Measurements from ENCODE around the gene ZNF425.
"Not testable (repeated sequence)": the region's sequence is repeated elsewhere in the genome, so short reads cannot be mapped to it uniquely, and the experiment has no call there.

The ZNF425 gene

GRCh38 chr7:149071641-149072437 lies 54.3 kb downstream of the ZNF425 start:
- intact Hi-C loops (cut with DNase I; ENCODE audit: low total_unique reads) = no loop called here

GRCh38 chr7:149071182-149071635 lies 54.9 kb downstream of the ZNF425 start:
- H3K36me3 ChIP-seq = peaks cover 24 to 60% (median 41%) of the 10 kb centered on the region in 3 donors
- no peak for DNase-seq
- no peaks in the 10 kb centered on the region for H3K4me1 ChIP-seq
- intact Hi-C loops (cut with DNase I; ENCODE audit: low total_unique reads) = no loop called here
- H3K9me3 ChIP-seq = no peaks in the 10 kb centered on the region
- TF ChIP-seq, protein P1, sequence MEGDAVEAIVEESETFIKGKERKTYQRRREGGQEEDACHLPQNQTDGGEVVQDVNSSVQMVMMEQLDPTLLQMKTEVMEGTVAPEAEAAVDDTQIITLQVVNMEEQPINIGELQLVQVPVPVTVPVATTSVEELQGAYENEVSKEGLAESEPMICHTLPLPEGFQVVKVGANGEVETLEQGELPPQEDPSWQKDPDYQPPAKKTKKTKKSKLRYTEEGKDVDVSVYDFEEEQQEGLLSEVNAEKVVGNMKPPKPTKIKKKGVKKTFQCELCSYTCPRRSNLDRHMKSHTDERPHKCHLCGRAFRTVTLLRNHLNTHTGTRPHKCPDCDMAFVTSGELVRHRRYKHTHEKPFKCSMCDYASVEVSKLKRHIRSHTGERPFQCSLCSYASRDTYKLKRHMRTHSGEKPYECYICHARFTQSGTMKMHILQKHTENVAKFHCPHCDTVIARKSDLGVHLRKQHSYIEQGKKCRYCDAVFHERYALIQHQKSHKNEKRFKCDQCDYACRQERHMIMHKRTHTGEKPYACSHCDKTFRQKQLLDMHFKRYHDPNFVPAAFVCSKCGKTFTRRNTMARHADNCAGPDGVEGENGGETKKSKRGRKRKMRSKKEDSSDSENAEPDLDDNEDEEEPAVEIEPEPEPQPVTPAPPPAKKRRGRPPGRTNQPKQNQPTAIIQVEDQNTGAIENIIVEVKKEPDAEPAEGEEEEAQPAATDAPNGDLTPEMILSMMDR (IDR thresholded peaks at IDR 0.05) = no peak
- no peak overlapping the region for H3K27ac ChIP-seq
- no peak overlapping the region for H3K4me3 ChIP-seq
- no peaks in the 10 kb centered on the region for H3K27me3 ChIP-seq

More at GRCh38 chr7:149071641-149072437, 54.3 kb downstream of the ZNF425 start:
- DNase-seq = no peak
- H3K9me3 ChIP-seq = no peaks in the 10 kb centered on the region
- H3K4me1 ChIP-seq = no peaks in the 10 kb centered on the region
- TF ChIP-seq, protein P1 (IDR thresholded peaks at IDR 0.05) = no peak
- H3K4me3 ChIP-seq = no peak overlapping the region
- H3K27ac ChIP-seq = no peak overlapping the region
- peaks cover 24 to 65% (median 41%) of the 10 kb centered on the region in 3 donors for H3K36me3 ChIP-seq
- no peaks in the 10 kb centered on the region for H3K27me3 ChIP-seq

DNA sequence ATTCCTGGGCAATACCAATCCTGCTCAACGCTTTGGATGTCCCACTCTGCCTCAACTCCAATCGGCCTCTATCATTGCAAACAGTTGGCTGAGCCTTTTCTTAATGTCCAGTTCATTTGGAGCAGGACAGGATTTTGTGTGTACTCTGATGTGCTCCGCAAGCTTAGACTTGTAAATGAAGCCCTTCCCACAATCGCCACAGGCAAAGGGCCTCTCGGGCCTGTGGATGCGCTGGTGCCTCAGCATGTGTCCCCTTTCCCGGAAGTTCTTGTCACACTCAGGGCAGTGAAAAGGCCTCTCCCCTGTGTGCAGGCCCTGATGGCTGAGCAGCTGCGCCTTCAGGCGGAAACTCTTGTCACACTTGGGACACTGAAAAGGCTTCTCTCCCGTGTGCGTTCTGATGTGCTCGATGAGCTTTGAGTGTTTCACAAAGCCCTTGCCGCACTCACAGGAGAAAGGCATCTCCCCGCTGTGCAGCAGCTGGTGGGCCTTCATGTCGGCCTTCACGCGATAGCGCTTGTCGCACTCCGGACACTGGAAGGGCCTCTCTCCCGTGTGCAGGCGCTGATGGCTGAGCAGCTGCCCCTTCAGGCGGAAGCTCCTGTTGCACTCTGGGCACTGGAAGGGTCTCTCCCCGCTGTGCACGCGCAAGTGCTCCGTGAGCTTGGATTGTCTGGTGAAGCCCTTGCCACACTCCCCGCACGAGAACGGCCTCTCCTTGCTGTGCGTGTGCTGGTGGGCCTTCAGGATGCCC lies 55.6 kb downstream of the ZNF425 start:
- TF ChIP-seq, protein P1 (IDR thresholded peaks at IDR 0.05) = no peak
- Histone ChIP-seq H3K9me3 (no peaks in the 10 kb centered on the region), H3K27ac (no peak overlapping the region), H3K27me3 (no peaks in the 10 kb centered on the region), H3K36me3 (peaks cover 24 to 60% (median 41%) of the 10 kb centered on the region in 3 donors), H3K4me1 (no peaks in the 10 kb centered on the region), H3K4me3 (no peak overlapping the region)
- intact Hi-C loops (cut with DNase I; ENCODE audit: low total_unique reads) = no loop called here
- no peak for DNase-seq

GRCh38 chr7:149067869-149068268 lies 58.3 kb downstream of the ZNF425 start:
- Histone ChIP-seq H3K4me3 (no peak overlapping the region), H3K27me3 (no peaks in the 10 kb centered on the region), H3K9me3 (no peaks in the 10 kb centered on the region), H3K36me3 (peaks cover 24 to 46% (median 35%) of the 10 kb centered on the region in 3 donors), H3K27ac (no peak overlapping the region), H3K4me1 (peaks cover 0 to 4% (median 0%) of the 10 kb centered on the region in 4 donors)
- TF ChIP-seq, protein P1 (IDR thresholded peaks at IDR 0.05) = no peak
- intact Hi-C loops (cut with DNase I; ENCODE audit: low total_unique reads) = no loop called here
- no peak for DNase-seq

GRCh38 chr7:149063476-149063875 lies 62.6 kb downstream of the ZNF425 start:
- Histone ChIP-seq H3K4me1 (peaks cover 0 to 4% (median 0%) of the 10 kb centered on the region in 4 donors), H3K9me3 (no peaks in the 10 kb centered on the region), H3K4me3 (no peak overlapping the region), H3K27ac (no peak overlapping the region), H3K36me3 (peaks cover 0 to 12% (median 5%) of the 10 kb centered on the region in 3 donors), H3K27me3 (no peaks in the 10 kb centered on the region)
- TF ChIP-seq, protein P1 (IDR thresholded peaks at IDR 0.05) = no peak
- no peak for DNase-seq
- intact Hi-C loops (cut with DNase I; ENCODE audit: low total_unique reads) = loop anchor here (2.0 kb wide), 1 partner anchor 35 kb away; the partner anchor contains the start of gene PDIA4

GRCh38 chr7:149062217-149062899 lies 63.8 kb downstream of the ZNF425 start:
- H3K9me3 ChIP-seq, H3K36me3 ChIP-seq, H3K4me3 ChIP-seq, H3K4me1 ChIP-seq, H3K27ac ChIP-seq, DNase-seq, H3K27me3 ChIP-seq: not testable (repeated sequence)
- intact Hi-C loops (cut with DNase I; ENCODE audit: low total_unique reads) = loop anchor here (2.0 kb wide), 1 partner anchor 34 kb away; the partner anchor contains the start of gene PDIA4

Data from tibial artery (tissue), 4 donors.